IMR-90 (cell line): ENCODE data around the gene ANKRD2. TPM values are rescaled to one million over a fixed set of nuclear protein-coding genes. Genes with fewer than 3 reads are reported as not detected.

Experiments used
- ATAC-seq: fragments of 200-7000 bp; cut with Tn5 transposase; 2 replicates; pipeline ENCODE4 v1.9.1; 2020; ENCODE audit warnings: low read depth, mild to moderate bottlenecking, moderate library complexity
- BruUV-seq: library from RNA; stranded (reverse); fragments of 400-500 nt; replicated peaks from 2 replicates; lab custom pipeline; 2021; lab: Mats Ljungman, UMichigan
- CTCF ChIA-PET: fragments of 300-600 bp; formaldehyde crosslinking; extraction: SDS; loops from one replicate; lab custom pipeline; 2021; ENCODE audit warnings: antibody characterized with exemption; lab: Yijun Ruan, JAX
- POLR2A ChIA-PET: fragments of 300-600 bp; sonication (Branson Sonifier 250); formaldehyde crosslinking; loops from one replicate; lab custom pipeline; 2022; ENCODE audit warnings: antibody characterized with exemption; ENCODE audit not compliant: unreplicated experiment; lab: Charles Lee
- DNase-seq: peaks from one replicate; pipeline ENCODE4 v3.0.0; 2013
- H2AFZ ChIP-seq: replicated peaks from 2 replicates; pipeline ENCODE3; 2013; ENCODE audit warnings: low read length, mild to moderate bottlenecking; ENCODE audit not compliant: poor library complexity
- H2AK5ac ChIP-seq: 2 replicates; pipeline ENCODE4 v1.6.1; 2013; ENCODE audit warnings: low read depth, low read length, inconsistent platforms
- H2AK9ac ChIP-seq: replicated peaks from 2 replicates; pipeline ENCODE3; 2013; ENCODE audit warnings: mild to moderate bottlenecking, low read depth, low read length, moderate library complexity; ENCODE audit not compliant: poor library complexity
- H2BK120ac ChIP-seq: 2 replicates; pipeline ENCODE4 v1.6.1; 2013; ENCODE audit warnings: low read depth, low read length, inconsistent platforms
- H2BK15ac ChIP-seq: 3 replicates; pipeline ENCODE4 v1.6.1; 2013; ENCODE audit warnings: low read depth, low read length, inconsistent platforms
- H2BK20ac ChIP-seq: 2 replicates; pipeline ENCODE4 v1.6.1; 2013; ENCODE audit warnings: low read depth, mild to moderate bottlenecking, inconsistent platforms, low read length, moderate library complexity
- H2BK5ac ChIP-seq: 2 replicates; pipeline ENCODE4 v1.6.1; 2013; ENCODE audit warnings: mild to moderate bottlenecking, low read depth, low read length, inconsistent platforms; ENCODE audit not compliant: poor library complexity, severe bottlenecking
- H3K14ac ChIP-seq: replicated peaks from 2 replicates; pipeline ENCODE4 v1.6.1; 2013; ENCODE audit warnings: low read depth, low read length, inconsistent platforms
- H3K18ac ChIP-seq: 2 replicates; pipeline ENCODE4 v1.6.1; 2013; ENCODE audit warnings: low read depth, low read length, control low read depth
- H3K23ac ChIP-seq: 2 replicates; pipeline ENCODE4 v1.6.1; 2013; ENCODE audit warnings: low read depth, low read length, inconsistent platforms
- H3K27ac ChIP-seq: 2 replicates; pipeline ENCODE4 v1.5.1; 2013; ENCODE audit warnings: mild to moderate bottlenecking, control low read depth, low read length; ENCODE audit not compliant: insufficient read depth
- H3K27me3 ChIP-seq: 2 replicates; pipeline ENCODE4 v1.6.1; 2013; ENCODE audit warnings: low read length; ENCODE audit not compliant: control insufficient read depth, insufficient read depth
- H3K36me3 ChIP-seq: 2 replicates; pipeline ENCODE4 v1.6.1; 2013; ENCODE audit warnings: low read length, mixed read lengths; ENCODE audit not compliant: control insufficient read depth, insufficient read depth
- H3K4ac ChIP-seq: 2 replicates; pipeline ENCODE4 v1.6.1; 2013; ENCODE audit warnings: low read depth, low read length, inconsistent platforms
- H3K4me1 ChIP-seq: 2 replicates; pipeline ENCODE4 v1.6.1; 2013; ENCODE audit warnings: low read length, mixed read lengths; ENCODE audit not compliant: control insufficient read depth, insufficient read depth
- H3K4me2 ChIP-seq: 2 replicates; pipeline ENCODE4 v1.6.1; 2013; ENCODE audit warnings: low read depth, mild to moderate bottlenecking, control low read depth, low read length, moderate library complexity
- H3K4me3 ChIP-seq: 2 replicates; pipeline ENCODE4 v1.5.1; 2013; ENCODE audit warnings: low read depth, mild to moderate bottlenecking, control low read depth, low read length, moderate library complexity; ENCODE audit not compliant: insufficient read depth
- H3K56ac ChIP-seq: 2 replicates; pipeline ENCODE4 v1.6.1; 2013; ENCODE audit warnings: low read length, inconsistent platforms; ENCODE audit not compliant: insufficient read depth; ENCODE audit errors: extremely low read depth
- H3K79me1 ChIP-seq, 2 experiments: 2 replicates each; pipeline ENCODE4 v1.6.1; 2013; ENCODE audit warnings: low read length in 2 of 2, inconsistent platforms in 1 of 2, low read depth in 1 of 2
- H3K9ac ChIP-seq: 2 replicates; pipeline ENCODE4 v1.6.1; 2013; ENCODE audit warnings: low read depth, low read length, control low read depth
- H3K9me1 ChIP-seq: 2 replicates; pipeline ENCODE4 v1.6.1; 2013; ENCODE audit warnings: low read length, inconsistent platforms; ENCODE audit not compliant: insufficient read depth
- H3K9me3 ChIP-seq: 2 replicates; pipeline ENCODE4 v1.6.1; 2013; ENCODE audit warnings: low read length; ENCODE audit not compliant: control insufficient read depth, insufficient read depth
- H4K20me1 ChIP-seq: 2 replicates; pipeline ENCODE4 v1.6.1; 2013; ENCODE audit warnings: low read length, inconsistent platforms; ENCODE audit not compliant: insufficient read depth
- H4K5ac ChIP-seq: 2 replicates; pipeline ENCODE4 v1.6.1; 2013; ENCODE audit warnings: mild to moderate bottlenecking, low read depth, low read length, control low read depth
- H4K8ac ChIP-seq, 2 experiments: 2 replicates each; pipeline ENCODE4 v1.6.1; 2013; ENCODE audit warnings: low read depth in 2 of 2, low read length in 2 of 2, control low read depth in 1 of 2, inconsistent platforms in 1 of 2
- H4K91ac ChIP-seq: 2 replicates; pipeline ENCODE4 v1.6.1; 2013; ENCODE audit warnings: low read depth, low read length, inconsistent platforms; ENCODE audit not compliant: insufficient read depth
- BHLHE40 ChIP-seq: fragments of 150-350 bp; IDR thresholded peaks from 2 replicates; pipeline ENCODE4 v1.6.1; 2016; ENCODE audit warnings: mild to moderate bottlenecking, low read depth, low read length
- CTCF ChIP-seq: conservative IDR thresholded peaks from 2 replicates; pipeline ENCODE4 v1.5.1; 2012; ENCODE audit warnings: mild to moderate bottlenecking, low read depth, low read length, improper control_type of control experiment
- ELK1 ChIP-seq: fragments of 150-350 bp; IDR thresholded peaks from 2 replicates; pipeline ENCODE4 v1.6.1; 2016; ENCODE audit warnings: low read depth, mild to moderate bottlenecking, low read length, moderate library complexity, borderline replicate concordance
- FOS ChIP-seq: fragments of 150-350 bp; IDR thresholded peaks from 2 replicates; pipeline ENCODE4 v1.6.1; 2016; ENCODE audit warnings: low read depth, low read length
- MAFK ChIP-seq: IDR thresholded peaks from 2 replicates; pipeline ENCODE4 v1.6.1; 2012; ENCODE audit warnings: low read depth, low read length, improper control_type of control experiment
- MAZ ChIP-seq: IDR thresholded peaks from 2 replicates; pipeline ENCODE4 v1.6.1; 2012; ENCODE audit warnings: low read depth, mild to moderate bottlenecking, low read length, improper control_type of control experiment, moderate library complexity, borderline replicate concordance
- MXI1 ChIP-seq: IDR thresholded peaks from 2 replicates; pipeline ENCODE4 v1.6.1; 2012; ENCODE audit warnings: low read depth, mild to moderate bottlenecking, low read length, moderate library complexity, borderline replicate concordance
- NFE2L2 ChIP-seq: fragments of 150-350 bp; IDR thresholded peaks from 2 replicates; pipeline ENCODE4 v1.6.1; 2016; ENCODE audit warnings: low read depth, mild to moderate bottlenecking, low read length
- RAD21 ChIP-seq: IDR thresholded peaks from 2 replicates; pipeline ENCODE4 v1.6.1; 2012; ENCODE audit warnings: low read length, improper control_type of control experiment
- RCOR1 ChIP-seq: IDR thresholded peaks from 2 replicates; pipeline ENCODE4 v1.6.1; 2012; ENCODE audit warnings: mild to moderate bottlenecking, low read length, improper control_type of control experiment; ENCODE audit not compliant: insufficient replicate concordance
- RFX5 ChIP-seq: IDR thresholded peaks from 2 replicates; pipeline ENCODE4 v1.8.0; 2012; ENCODE audit warnings: low read depth, mild to moderate bottlenecking, low read length, moderate library complexity
- SMC3 ChIP-seq: fragments of 150-350 bp; IDR thresholded peaks from 2 replicates; pipeline ENCODE4 v1.6.1; 2016; ENCODE audit warnings: low read depth, mild to moderate bottlenecking, antibody characterized with exemption, low read length, moderate library complexity
- USF2 ChIP-seq: fragments of 150-350 bp; IDR thresholded peaks from 2 replicates; pipeline ENCODE4 v1.6.1; 2017; ENCODE audit warnings: mild to moderate bottlenecking, antibody characterized with exemption, low read length, low read depth
- WGBS, 2 experiments: methylation state at CpG; one replicate each; pipeline versions ENCODE4 v1.1.5 to v1.1.7; 2013; ENCODE audit warnings: missing lambda C conversion rate in 2 of 2; ENCODE audit not compliant: insufficient read length in 1 of 2; ENCODE audit errors: extremely low coverage in 2 of 2; 5-methylcytosine and 5-hydroxymethylcytosine counted together
- dilution Hi-C: fragments of 300-500 bp; cut with HindIII; formaldehyde crosslinking; loops from one replicate; pipeline ENCODE4 v1.14.3; 2018; ENCODE audit warnings: low sequenced_read_pairs; ENCODE audit not compliant: unreplicated experiment
- in situ Hi-C: fragments of 300-500 bp; cut with MboI; formaldehyde crosslinking; loops from 3 replicates; pipeline ENCODE4 v1.14.3; 2019; ENCODE audit warnings: low sequenced_read_pairs, inconsistent platforms, mixed read lengths
- intact Hi-C: fragments of 100-400 bp; cut with micrococcal nuclease; formaldehyde crosslinking; loops from 2 replicates; pipeline ENCODE4 v1.10.0; 2022
- polyA plus RNA-seq, 3 experiments: library from polyadenylated mRNA; depleted of rRNA; stranded (reverse); fragments of >200 nt; gene quantifications; 2 replicates each; pipeline ENCODE4 v1.2.3, GENCODE V29; 2012; ENCODE audit warnings: low replicate concordance in 1 of 3
- total RNA-seq: library from RNA; depleted of rRNA; stranded (reverse); fragments of >200 nt; gene quantifications from 2 replicates; pipeline ENCODE4 v1.2.3, GENCODE V29; 2012

Gene ANKRD2
- total and polyA plus RNA-seq, 2 of the 4 experiments (the other 2 are of a cell fraction), result 0.36 to 0.65 TPM

- Histone ChIP-seq H4K91ac (peak overlapping the region; percentile 75), H3K4me3 (no peak overlapping the region), H3K14ac (peak overlapping the region; percentile 91), H3K18ac (peak overlapping the region; percentile 7; the same call in 1 of the 2 replicates), H3K9me3 (no peaks in the 10 kb centered on the region), H3K27ac (peak overlapping the region; percentile 16), H4K20me1 (peaks cover 4% of the 10 kb centered on the region; the same call in 1 of the 2 replicates), H2AK9ac (peak overlapping the region; percentile 26), H3K4me1 (peaks cover 36% of the 10 kb centered on the region), H2BK15ac (no peak overlapping the region; the same call in 2 of the 3 replicates), H3K56ac (0 out of 2 replicates have a peak overlapping the region, but pooled peaks have one; percentile 22), H3K23ac (peak overlapping the region; percentile 11; the same call in 1 of the 2 replicates), H2BK5ac (peak overlapping the region; percentile 75), H4K8ac (peak overlapping the region in 1 of 2 experiments; percentile 1; a peak in 2 of 4 replicates), H3K9me1 (peaks cover 27% of the 10 kb centered on the region), H2AFZ (no peak overlapping the region), H4K5ac (peak overlapping the region; percentile 37), H2BK120ac (peak overlapping the region; percentile 81), H3K4me2 (no peak overlapping the region), H2AK5ac (peak overlapping the region; percentile 6), H3K4ac (peak overlapping the region; percentile 23), H3K36me3 (no peaks in the 10 kb centered on the region), H2BK20ac (peak overlapping the region; percentile 3; the same call in 1 of the 2 replicates), H3K27me3 (no peaks in the 10 kb centered on the region), H3K9ac (no peak overlapping the region), H3K79me1 (peaks cover 13 to 74% of the 10 kb centered on the region in 2 experiments)
- 100% methylated on average over 1 of the region's 4 CpGs; no CpG with 5 or more reads in 1 of the 2 experiments for WGBS, 2 experiments
- POLR2A ChIA-PET, result no interaction called here
- no peak for ATAC-seq
- dilution Hi-C loops, result no loop called here
- intact Hi-C loops, result no loop called here
- no peak for DNase-seq
- no TSS peak for BruUV-seq
- CTCF ChIA-PET, result interaction anchor here (0.6 to 1.2 kb wide), 2 partner anchors 15 to 103 kb away, joined by 3 read pairs; no protein-coding TSS in a partner anchor
- in situ Hi-C loops, result no loop called here
- TF ChIP-seq FOS (no peak), ELK1 (no peak), RFX5 (no peak), NFE2L2 (no peak), BHLHE40 (no peak), RCOR1 (no peak), USF2 (no peak), SMC3 (no peak), CTCF (no peak), MAFK (no peak), MXI1 (no peak), RAD21 (no peak), MAZ (no peak)
Measured at GRCh38 chr10:97538839-97539238, 33.7 kb upstream of the ANKRD2 start.
